Muscle of back (tissue), 13 donors: Measurements from ENCODE around the gene VPS4B. TPM values are rescaled to one million over a fixed set of nuclear protein-coding genes. Genes with fewer than 3 reads are reported as not detected.
"Not testable (repeated sequence)": the region's sequence is repeated elsewhere in the genome, so short reads cannot be mapped to it uniquely, and the experiment has no call there.

Experiments
- DNase-seq, 3 donors: peaks; one replicate each; pipeline versions ENCODE4 v3.0.0 to v3.0.0-alpha.2; 2013
- long read RNA-seq, 9 donors: transcript quantifications; one replicate each; lab custom pipeline, GENCODE V29; 2026
- polyA plus RNA-seq, 10 donors: library from polyadenylated mRNA; unstranded; fragments of 120-200 nt; gene quantifications; one replicate each; pipeline ENCODE4 v1.2.1, GENCODE V29; 2013; ENCODE audit not compliant: insufficient read length in 10 of 10

VPS4B gene
- polyA plus RNA-seq = 10 to 100 TPM; 20.1 to 30.6 (median 26.3) TPM
- long read RNA-seq, donor 1, partial matches to known transcripts = 0 of 4 reads
- long read RNA-seq, donor 1, other reads (novel, unspliced or antisense) = 0 of 4 reads
- long read RNA-seq, donor 2, partial matches to known transcripts = 5 of 8 reads
- long read RNA-seq, donor 2, other reads (novel, unspliced or antisense) = 0 of 8 reads
- long read RNA-seq, donor 3 = 0 reads
- long read RNA-seq, donor 4, transcript VPS4B-201 (11 exons, 3,324 nt) = major isoform, 6 of 6 reads
- long read RNA-seq, donor 4, partial matches to known transcripts = 0 of 6 reads
- long read RNA-seq, donor 4, other reads (novel, unspliced or antisense) = 0 of 6 reads
- long read RNA-seq, donor 5, transcript VPS4B-201 (11 exons, 3,324 nt) = major isoform, 5 of 15 reads
- long read RNA-seq, donor 5, partial matches to known transcripts = 9 of 15 reads
- long read RNA-seq, donor 5, other reads (novel, unspliced or antisense) = 0 of 15 reads
- long read RNA-seq, donor 6, partial matches to known transcripts = 8 of 13 reads
- long read RNA-seq, donor 6, other reads (novel, unspliced or antisense) = 0 of 13 reads
- long read RNA-seq, donor 7, transcript VPS4B-201 (11 exons, 3,324 nt) = major isoform, 5 of 14 reads
- long read RNA-seq, donor 7, partial matches to known transcripts = 8 of 14 reads
- long read RNA-seq, donor 7, other reads (novel, unspliced or antisense) = 0 of 14 reads
- long read RNA-seq, donor 8, partial matches to known transcripts = 7 of 12 reads
- long read RNA-seq, donor 8, other reads (novel, unspliced or antisense) = 0 of 12 reads
- long read RNA-seq, donor 9 = 0 reads

- DNase-seq = peak; percentile 100
Measured at GRCh38 chr18:63422087-63422863, at the start of gene VPS4B. Gene VPS4B (minus strand): TSS chr18:63422476. CDS start chr18:63422259, 217 bp downstream.

DNA sequence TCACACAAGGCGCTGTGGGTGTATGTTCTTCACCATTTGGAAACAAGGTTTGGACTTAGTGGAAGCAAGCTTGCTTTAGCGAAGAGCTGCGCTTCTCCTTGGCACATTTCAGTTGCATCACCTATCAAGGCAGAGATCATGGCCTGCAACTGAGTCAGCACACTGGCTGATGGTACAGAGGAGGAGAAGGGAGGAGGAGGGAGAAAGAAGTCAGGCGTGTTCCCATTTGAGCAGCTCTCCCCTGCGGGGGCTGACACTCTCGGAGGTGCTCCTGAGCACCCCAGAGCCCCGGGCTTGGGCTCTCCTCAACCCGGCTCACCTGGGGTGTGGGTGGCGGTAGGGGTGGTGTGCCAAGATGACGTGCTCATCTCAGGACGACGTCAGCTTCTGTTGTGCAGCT lies 48.5 kb upstream of the VPS4B start:
- DNase-seq = no peak

DNA sequence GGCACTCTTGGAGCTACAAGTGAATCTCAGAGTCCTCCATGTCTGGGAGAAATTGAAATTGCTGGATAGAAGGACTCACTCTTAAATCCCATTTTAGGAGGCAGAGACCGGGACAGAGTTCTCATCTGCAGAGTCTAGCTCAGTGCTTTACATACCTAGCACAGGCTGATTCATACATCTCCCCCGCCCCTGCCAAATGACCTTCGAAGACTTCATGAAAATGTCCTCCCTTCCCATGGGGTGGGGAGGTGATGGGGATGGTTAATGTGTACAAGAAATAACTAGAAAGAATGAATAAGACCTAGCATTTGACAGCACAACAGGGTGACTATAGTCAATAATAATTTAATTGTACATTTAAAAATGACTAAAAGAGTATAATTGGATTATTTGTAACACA lies 46.3 kb upstream of the VPS4B start:
- no peak for DNase-seq

GRCh38 chr18:63467699-63468098 lies 45.4 kb upstream of the VPS4B start:
- DNase-seq = no peak

- no peak for DNase-seq
Measured at GRCh38 chr18:63465059-63465458, 42.8 kb upstream of the VPS4B start.

GRCh38 chr18:63464434-63464833 lies 42.2 kb upstream of the VPS4B start:
- DNase-seq = no peak

DNA sequence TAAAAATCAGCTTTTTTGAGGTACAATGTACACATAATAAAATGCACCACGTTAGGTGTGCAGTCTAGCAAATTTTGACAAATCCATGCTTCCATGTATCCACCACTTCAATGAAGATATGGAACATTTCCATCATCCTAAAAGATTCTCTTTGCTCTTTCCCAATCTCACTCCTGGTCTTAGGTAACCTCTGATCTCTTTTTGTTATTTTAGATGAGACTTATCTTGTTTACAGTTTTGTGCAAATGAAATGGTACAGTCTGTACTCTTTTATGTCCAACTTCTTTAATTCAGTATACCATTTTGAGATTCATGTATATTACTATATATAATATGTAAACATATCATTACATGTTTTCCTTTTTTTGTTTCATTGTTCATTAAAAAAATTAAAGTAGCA lies 38.1 kb upstream of the VPS4B start:
- no peak for DNase-seq

DNA sequence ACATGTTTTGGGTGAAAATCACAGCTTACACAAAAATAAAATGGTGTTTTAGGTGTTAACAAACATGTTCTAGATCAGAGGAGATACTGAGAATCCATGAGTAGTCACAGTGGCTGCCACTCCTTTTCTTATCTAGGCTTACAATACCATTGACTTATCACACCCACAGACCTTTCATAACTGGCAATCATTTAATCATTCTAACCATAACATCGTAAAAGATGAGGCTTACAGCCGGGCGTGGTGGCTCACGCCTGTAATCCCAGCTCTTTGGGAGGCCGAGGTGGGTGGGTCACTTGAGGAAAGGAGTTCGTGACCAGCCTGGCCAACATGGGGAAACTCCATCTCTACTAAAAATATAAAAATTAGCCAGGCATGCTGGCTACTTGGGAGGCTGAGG lies 35.7 kb upstream of the VPS4B start:
- DNase-seq = no peak

- DNase-seq = no peak
Measured at GRCh38 chr18:63454497-63454896, 32.2 kb upstream of the VPS4B start.

- not testable (repeated sequence) for DNase-seq
Measured at GRCh38 chr18:63452751-63453150, 30.5 kb upstream of the VPS4B start.

- DNase-seq = peak in 1 of 3 donors; percentile 68
Measured at GRCh38 chr18:63451799-63452660, 29.8 kb upstream of the VPS4B start.

DNA sequence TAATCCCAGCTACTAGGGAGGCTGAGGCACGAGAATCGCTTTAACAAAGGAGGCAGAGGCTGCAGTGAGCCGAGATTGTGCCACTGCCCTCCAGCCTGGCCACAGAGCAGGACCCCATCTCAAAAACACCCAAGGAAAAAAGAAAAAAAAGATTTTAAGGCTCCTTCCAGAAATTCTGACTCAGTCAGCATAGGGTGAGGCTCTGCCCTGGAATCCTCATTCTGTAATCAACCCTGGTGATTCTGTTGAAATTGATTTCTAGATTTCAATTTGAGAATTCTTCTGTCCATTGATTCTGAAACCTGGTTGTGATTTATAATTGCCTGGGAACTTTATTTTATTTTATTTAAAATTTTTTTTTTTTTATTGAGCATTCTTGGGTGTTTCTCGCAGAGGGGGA lies 27.1 kb upstream of the VPS4B start:
- no peak for DNase-seq

DNA sequence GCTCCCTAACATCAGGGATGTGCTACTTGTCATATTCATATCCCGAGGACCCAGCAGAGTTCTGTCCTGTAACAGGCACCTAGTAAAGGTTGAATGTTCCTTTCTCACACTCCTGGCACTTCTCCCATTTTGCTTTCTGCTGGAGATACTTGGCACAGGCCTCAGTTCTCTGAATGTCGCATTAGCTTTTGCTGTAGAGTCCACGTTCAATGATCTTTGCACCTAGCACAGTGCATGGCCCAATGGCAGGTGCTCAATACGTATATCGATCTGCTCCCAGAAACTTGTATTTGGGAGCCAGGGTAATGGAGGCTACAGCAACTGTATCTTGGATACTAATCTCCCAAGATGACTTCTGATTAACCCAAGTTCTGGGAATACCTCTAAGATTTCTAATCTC lies 24.8 kb upstream of the VPS4B start:
- DNase-seq = no peak

DNA sequence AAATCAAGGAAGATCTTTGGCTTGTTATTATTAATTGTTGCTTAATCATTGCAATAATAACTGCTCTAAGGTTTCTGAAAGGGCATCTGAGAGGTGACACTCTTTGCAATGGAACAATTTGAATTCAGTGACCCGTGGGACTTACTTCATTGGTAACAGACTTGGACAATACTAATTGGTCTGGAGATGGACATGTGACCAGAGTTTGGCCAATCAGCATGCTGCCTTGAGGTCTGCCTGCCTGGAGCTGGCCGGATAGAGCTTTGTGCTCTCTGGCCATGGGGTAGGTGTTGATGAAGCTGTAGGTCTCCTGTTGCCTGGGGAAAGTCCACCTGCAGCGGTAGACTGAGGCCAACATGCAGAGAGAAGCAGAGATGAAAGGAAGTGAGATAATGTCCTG lies 24.0 kb upstream of the VPS4B start:
- DNase-seq = no peak

- DNase-seq = no peak
Measured at GRCh38 chr18:63445037-63445436, 22.8 kb upstream of the VPS4B start.

- DNase-seq = peak; percentile 73 to 86 (median 82)
Measured at GRCh38 chr18:63444580-63444979, 22.3 kb upstream of the VPS4B start.

- DNase-seq = no peak
Measured at GRCh38 chr18:63443829-63444228, 21.6 kb upstream of the VPS4B start.

GRCh38 chr18:63440881-63441280 lies 18.6 kb upstream of the VPS4B start:
- DNase-seq = no peak

GRCh38 chr18:63440219-63440618 lies 17.9 kb upstream of the VPS4B start:
- DNase-seq = peak in 1 of 3 donors; percentile 58

DNA sequence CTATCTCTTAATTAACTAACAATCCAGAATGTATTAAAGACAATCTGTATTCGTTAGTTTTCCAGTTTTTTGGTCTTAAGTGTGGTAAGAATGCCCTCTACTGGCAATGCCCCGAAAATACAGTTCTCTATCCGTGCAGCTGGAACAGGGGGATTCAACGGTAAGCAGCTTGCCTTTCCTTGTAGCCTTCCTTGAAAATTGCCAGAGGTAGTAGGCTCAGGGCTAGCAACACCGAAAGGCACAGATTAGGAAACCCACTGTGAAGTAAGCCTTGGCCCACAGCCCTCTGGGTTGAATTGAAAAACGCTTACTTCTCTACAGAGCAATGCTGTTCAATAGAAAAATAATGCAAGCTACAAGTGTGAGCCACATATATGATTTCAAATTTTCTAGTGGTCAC lies 17.1 kb upstream of the VPS4B start:
- peak; percentile 54 to 84 (median 62) for DNase-seq

- DNase-seq = no peak
Measured at GRCh38 chr18:63438181-63438580, 15.9 kb upstream of the VPS4B start.
